NCI-H2227 treated with DMSO at 0.1 percent for 48 hours (cell line): ENCODE results near the gene FARP2.

Source experiments
- DNase-seq: peaks from one replicate; lab custom pipeline; 2025; lab: John Stamatoyannopoulos, UW

The FARP2 gene

DNA sequence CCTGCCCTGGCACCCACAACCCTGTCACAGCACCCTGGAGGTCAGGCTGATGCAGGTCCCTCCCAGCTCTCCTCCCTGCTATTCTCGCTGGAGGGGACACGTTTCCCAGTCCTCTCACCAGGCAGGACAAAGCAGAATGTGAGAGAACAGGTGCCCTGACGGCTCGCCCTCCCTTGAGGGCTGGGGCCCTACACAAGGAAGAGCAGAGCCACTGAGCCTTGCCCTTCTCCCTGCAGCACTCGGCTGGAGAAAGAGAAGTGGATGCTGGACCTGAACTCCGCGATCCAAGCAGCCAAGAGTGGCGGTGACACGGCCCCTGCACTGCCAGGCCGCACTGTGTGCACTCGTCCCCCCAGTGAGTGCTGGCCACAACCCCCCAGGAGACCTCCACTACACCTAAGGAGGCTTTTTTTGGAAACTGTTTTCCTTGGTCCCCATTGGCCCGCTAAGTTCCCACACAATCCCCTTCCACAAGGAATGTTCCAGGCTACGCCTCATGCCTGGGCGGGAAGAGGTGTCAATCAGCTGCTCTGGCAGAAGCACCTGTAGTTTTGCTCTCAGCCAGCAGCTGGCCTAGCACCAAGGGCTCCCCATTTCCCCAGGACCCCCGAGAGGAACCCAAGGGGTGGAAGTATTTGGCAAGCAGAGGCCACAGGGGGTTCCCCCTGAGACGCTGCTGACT is 134.9 kb downstream of the FARP2 start:
- no peak for DNase-seq

DNA sequence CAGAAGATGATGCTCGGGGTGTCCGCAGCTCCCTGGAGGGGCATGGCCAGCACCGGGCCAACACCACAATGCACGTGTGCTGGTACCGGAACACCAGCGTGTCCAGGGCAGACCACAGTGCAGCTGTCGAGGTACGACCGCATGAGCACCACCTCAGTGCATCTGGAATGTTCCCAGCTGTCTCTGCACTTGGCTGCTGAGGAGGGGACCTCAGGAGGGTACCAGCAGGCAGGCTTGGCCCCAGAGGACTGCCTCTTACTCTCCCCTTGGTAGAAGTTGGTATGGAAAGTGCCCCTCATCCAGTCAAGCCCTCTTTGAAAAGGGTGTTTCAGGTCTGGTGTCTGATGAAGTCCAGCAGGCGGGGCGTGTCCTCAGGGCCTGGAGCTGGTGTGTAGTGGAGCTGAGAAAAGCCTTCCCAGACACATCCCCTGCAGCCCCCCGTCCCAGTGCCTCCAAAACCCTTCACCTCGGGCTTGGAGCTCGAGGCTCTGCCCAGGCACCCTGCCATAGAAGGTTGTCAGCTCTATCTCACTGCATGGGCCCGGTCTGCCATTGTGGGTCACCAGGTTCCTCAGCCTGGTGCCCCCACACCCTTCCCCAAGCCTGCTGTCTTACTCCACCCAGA is 135.6 kb downstream of the FARP2 start:
- no peak for DNase-seq

DNA sequence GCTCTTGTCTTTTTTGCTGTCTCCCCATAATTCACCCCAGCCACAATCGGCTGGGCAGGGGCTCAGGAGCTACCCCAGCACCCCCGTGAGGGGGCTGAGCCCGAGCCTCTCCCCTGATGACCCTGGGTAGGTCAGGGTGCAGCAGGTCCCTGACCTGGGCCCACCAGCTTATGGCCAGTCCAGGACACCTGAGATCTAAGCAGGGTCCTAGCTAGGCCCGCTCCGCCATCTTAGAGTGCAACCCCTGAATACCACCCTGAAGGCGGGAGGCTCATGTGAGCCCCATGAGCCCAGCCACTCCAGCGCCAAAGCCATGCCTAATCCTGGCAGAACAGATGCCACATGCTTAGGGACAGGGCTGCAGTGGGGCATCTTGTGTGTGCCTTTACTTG is 136.1 kb downstream of the FARP2 start:
- DNase-seq = no peak

DNA sequence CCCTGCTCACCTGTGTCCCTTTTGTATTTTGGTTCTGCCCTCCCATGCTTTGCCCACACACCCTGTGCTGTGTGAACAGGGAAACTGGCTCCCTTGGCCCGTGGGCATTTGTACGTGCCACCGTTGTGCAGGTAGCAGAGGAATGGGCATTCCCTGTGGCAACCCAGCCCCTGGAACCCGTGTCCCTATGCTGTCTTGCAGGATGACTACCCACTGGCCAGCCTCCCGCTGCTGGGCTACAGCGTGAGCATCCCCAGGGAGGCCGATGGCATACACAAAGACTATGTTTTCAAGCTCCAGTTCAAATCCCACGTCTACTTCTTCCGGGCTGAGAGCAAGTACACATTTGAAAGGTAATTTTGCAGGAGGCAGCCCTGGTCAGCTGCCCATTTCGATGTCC is 137.0 kb downstream of the FARP2 start:
- no peak for DNase-seq

DNA sequence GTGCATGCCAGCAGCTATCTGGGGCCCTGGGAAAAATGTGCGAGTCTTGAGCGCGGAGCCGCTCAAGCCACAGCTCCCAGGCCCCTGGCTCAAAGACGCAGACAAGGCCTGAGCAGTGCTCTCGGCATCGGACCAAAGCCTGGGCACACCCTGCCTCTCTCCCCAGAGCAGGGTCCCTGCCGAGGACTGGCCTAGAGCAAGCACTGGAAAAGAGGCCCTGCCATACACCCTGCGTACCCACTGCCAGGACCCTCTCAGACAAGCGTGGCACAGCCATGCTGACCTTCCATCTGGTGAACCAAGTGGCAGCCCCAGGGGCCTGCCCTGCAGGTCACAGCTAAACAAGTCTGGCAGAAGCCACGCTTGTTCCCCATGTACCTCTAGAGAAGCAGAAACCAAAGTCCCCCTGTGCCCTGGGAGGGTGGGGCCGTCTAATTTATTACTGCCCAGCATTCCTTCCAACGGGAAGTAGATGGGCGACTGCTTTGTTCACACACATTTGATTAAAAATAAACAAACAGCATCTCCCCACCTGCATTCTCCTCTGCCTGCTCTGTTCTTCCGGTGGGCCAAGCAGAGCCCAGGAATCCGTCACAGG is 138.3 kb downstream of the FARP2 start:
- DNase-seq = no peak

DNA sequence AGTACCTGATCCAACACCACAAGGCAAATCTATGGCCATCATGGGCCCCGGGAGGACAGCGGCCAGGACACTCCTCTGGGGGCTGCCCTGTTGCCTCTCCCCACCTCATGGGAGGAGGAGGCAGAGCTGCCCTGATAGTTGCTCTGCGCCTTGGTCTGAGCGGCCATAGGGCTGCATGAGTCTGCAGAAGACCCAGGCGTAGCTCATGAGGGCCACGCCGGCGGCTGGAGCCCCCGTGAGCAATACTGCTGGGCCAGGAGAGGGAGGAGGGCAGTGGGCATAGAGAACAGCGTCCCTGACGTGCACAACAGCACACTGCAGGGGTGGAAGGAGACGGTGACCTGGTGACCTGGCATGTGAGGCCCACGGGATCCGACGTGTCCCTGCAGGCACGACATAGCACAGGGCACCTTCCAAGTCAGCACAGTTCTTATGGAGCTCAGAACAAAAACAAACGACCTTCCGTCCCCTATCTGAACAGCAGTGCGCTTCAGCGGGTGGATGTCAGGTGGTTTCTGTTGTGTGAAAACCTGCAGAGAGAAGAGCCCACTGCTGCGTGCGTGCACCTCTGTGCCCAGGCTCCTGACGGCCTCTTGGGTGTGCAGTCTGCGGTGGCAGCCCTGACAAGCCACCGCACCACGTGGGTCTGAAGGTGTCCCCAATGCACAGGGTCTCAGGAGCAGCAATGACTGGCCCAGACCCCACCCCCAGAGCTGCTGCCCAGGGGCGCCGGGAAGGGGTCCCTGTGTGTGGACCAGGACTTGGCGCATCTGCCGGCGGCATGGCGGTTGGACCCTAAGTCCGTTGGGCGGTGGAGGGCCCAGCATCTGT is 139.3 kb downstream of the FARP2 start:
- DNase-seq = no peak

DNA sequence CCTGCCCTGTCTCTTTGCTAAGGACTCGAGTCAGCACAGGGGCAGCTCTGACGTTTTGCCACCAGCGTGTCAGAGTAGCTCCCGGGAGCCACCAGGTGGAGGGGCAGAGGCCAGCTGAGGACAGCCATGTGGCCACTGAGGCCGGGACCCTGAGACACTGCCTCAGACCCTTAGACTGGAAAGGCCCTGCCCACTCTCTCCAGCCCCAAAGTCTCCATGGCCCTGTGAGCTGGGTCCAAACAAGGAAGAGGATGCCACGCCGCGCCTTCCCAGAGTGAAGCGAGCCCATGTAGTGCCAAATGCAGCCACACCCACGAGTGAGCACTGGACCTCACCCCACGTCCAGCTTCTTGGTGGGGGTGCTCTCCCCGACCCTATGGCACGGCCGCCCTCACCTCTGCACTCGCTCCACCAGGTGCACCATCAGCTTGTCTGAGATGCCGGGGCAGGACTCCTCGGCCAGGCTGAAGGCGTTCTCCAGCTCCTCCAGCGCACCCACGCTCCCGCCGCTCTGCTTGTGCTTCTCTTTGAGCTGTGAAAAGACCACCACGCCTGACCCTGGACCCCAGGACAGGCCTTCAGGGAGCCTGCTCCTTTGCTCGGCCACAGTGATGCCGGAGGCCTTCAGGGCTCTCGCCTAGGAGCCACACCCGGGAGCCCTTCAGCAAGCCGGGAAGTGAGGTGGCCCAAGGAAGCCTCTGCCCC is 140.1 kb downstream of the FARP2 start:
- no peak for DNase-seq

DNA sequence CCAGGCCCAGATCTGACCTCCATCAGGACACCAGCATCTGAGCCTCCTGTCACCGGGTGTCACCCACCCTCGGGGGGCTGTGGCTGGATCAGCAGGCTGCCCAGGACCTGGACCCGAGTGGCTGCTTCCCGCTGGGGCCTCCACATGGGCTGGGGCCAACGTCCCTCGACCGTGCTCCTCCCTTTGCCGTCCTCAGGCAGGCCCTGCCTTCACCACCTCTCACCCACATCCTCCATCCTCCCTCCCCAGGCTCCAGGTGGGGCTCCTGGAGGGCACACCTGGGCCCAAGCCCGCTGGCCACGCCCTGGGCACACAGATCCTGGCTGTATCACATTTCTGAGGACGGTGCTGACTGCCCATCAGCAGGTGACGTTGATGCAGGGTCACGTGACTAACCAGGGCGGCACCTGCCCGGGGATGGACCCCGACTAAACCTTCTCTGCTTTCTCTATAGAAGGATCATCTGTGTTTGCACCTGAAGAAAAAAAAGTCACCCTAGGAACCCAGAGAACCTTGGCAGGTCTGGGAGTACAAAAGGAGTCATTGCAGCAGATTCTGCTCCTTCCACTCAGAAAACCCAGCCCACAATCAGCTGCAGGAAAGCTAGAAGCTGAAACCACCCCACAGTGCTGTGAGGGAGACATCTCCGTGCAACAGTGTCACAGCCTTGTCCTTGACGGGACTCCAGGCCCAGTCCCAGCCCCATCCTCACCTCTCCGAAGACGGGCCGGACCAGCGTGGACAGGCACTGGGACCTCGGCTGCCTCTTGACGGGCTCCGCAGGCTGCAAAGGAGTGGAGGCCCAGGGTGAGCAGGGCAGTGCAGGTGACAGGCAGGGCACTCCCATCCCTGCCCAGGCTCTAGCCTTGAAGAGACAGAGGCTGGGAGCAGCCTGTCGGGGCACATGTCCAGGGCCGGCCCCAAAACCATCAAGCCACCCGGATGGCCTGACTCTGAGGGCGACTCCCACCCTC is 141.1 kb downstream of the FARP2 start:
- no peak for DNase-seq

DNA sequence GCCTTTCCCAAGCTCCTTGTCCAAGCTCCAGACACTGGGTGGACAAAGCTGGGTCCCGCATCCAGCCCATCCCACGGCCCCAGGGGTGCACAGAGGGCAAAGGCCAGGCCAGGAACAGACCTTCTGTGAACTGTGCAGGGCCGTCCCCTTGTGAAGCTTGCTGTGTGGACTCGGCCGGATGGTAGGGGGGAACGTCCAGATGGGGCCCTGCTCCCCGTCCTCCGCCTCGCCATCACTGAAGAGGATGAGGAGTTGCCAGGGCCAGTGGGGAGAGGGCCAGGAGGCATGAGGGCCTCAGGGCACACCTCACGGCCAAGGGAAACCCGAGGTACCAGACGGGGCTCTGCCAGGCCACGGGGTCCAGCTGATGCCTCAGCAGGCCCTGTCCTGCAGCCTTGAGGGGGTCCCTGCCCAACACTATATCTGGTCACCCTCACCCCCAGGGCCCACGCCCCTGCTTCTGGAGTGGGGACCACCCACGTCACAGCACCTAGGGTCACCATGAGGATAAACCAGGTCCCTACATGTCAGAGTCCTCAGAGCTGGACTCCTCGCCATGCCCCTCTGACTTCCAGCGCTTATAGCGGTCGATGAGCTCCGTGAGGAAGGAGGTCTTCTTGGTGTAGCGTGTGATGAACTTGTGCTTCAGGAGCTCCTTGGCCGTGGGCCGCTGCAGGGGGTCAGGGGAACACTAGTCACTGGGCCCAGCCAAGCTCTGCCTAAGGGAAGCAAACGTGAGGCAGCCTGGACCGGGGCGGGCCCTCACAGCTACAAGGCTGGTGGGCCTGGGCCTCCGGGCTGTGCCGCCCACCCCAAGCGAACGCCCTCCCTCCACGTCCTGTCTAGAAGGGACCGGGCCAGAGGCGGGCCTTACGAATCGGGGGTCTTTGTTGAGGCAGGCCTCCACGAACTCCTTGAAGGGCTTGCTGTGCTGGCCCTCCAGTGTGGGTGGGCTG is 142.3 kb downstream of the FARP2 start:
- no peak for DNase-seq

DNA sequence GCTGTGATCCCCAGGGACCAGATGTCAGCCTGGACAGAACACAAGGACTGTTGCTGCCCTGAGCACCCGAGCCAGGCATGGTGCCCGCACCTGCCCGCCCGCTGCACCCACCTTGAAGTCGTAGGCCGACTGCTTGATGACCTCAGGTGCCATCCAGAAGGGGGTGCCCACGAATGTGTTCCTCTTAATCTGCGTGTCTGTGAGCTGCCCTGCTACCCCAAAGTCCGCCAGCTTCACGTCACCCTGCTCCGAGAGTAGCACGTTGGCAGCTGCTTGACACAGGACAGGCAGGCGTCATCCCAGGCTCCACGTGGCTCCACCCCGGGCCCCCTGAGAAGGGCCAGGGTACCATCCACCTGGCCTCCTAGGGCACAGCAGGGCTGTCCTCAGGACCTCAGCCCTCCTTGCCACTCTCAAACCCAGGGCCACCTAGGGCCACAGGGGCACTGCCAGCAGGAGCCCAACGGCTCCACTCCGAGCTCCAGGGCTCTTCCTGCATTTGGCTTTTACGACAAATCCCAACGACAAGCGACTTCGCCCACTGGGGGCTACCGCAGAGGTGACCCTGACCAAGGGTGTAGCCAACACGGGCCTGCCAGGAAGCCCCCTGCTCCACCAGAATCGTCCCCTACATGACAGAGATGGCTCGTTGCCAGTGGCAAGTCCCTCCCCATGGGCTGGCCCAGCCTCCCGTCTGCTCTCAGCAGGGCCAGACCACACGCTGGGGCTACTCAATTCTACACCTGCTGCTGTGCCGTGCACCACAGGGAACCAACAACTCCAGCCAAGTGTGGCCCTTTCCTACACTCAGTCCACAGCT is 143.3 kb downstream of the FARP2 start:
- no peak for DNase-seq

DNA sequence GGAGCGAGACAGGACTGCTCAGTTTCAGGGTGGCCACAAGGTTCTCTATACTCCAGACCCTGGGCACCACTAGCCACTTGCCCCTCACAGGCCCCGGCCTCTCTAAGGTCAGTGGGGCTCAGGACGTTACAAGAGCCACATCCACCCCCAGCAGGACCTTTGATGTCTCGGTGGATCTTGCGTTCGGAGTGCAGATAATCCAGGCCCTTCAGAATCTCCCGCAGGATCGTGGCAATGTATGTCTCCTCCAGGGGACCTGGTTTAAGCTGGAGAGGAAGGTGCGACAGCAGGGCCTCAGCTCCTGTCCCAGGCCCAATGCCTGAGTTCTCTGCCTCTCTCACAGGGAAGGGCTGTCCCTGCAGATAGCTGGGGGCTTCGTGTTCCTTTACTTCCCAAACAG is 143.9 kb downstream of the FARP2 start:
- DNase-seq = no peak

DNA sequence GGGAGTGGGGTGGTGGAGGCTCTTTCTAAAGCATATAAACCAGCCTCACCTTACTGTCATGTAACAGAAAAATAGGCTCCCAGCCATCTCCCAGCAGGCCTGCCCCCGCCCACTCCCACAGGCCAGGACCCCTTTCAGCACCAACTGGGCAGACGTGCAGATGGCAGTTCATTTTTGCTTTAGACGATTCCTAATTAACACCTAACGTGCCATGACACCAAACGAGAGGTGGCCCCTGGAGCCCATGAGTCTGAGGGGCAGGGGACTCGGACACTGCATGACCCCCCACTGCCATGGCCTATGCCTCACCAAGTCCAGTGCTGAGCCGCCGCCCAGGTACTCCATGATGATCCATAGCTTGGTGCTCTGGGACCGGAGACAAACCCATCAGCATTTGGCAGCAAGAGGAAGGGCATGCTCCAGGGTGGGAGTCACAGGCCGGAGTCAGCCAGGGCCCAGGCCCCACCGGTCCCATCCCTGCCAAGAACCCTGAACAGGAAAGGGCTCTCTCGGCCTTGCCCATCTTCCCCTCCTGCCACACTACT is 144.4 kb downstream of the FARP2 start:
- DNase-seq = no peak

DNA sequence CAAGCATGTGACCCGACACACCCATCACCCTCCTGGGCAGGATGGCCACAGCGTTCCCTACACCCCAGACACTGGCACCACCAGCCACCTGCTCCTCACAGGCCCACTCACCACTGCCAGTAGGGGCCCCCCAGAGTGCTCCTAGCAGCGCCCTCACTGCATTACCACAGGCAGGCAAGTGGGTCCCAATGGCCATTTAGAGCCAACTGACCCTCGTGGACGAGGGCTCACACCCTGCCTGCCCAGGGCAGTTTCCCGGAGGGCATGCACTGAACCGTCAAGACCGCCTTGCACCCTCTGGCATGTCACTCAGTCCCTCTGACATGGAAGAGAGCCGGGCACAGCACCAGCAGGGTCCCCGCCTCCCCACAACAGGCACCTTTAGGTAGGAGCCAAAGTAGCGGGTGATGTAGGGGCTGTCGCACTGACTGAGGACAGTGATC is 145.0 kb downstream of the FARP2 start:
- no peak for DNase-seq

DNA sequence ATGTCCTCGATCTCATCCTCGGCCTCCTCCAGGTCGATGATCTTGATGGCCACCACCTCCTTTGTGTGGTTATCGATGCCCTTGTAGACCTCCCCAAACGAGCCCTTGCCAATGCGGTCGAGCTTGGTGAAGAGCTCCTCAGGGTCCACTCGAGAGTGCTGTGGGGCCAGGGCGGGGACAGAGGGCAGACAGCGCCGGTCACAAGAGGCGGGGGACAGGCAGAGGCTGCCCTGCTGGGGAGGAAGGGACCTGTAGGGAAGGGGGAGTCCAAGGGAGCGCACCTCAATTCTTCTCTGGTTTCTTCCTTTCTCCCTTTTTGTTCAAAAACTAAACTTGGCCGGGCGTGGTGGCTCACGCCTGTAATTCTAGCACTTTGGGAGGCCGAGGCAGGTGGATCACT is 145.5 kb downstream of the FARP2 start:
- no peak for DNase-seq

DNA sequence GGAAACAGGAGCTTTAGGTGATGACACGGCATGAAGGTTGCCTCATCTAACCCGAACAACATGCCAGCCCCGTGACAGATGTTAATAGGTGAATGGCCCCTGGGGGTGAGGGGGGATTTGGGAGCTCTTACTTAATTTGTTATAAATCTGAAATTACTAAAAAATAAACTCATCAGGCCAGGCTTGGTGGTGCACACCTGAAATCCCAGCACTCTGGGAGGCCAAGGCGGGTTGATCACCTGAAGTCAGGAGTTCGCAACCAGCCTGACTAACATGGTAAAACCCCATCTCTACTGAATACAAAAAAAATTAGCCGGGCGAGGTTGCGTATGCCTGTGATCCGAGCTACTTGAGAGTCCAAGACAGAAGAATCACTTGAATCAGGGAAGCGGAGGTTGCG is 146.2 kb downstream of the FARP2 start:
- no peak for DNase-seq

DNA sequence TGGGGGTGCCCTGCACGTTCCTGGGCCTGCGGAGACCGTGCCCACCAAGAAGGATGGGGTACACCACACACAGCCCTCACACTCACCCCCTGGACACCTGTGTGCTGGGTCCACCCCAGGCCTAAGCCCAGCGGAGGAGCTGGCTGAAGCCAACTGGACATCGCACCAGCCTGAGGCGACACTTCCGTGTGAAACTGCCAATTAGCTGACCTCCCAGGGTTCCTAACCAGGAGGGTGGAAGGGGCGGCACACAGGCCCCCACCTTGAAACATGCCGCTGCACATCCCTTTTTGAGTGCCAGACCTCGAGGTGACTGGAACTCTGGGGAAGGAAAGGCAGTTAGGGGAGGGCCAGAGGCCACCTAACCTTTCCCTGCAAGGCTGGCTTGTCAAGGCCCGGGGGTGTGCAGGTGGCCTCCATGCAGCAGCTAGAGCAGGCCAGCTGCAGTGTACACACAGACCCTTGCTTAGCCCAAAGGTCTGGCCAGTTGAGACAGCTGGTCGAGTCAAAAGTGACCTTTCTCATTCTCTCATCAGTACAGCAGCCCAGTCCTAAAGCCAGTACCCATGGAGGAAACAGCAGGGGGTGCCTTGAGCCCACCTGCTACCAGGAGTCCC is 147.8 kb downstream of the FARP2 start:
- DNase-seq = no peak

DNA sequence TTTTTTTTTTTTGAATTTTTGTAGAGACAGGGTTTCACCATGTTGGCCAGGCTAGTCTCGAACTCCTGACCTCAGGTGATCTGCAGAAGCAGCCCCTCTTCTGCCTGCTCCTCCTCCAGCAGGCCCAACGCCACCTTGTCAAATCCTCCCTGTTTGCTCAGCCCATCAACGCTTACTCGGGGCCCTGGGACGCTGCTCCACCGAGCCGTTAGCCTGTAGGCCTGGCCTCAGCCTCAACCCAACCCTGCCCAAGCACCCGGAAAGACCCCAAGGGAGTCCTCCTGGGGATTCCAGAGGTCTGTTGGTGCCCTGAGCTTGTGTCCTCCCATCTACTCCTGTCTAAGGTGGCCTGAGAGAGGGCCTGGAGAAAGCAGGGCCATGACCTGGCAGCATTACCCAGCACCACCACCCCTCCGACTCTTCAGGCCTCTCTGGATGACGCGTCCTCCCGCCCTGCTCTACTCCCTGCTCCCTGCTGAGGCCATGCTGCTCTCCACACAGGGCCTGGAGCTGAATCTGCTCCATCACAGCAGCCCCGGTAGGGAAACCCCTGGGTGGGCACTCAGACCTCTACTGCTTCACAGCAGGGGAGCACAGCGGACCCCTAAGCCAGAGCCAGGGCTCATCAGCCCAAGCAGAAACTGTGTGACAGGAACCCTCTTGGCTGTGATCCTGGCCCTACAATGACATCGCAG is 149.1 kb downstream of the FARP2 start:
- DNase-seq = no peak
